HepG2 (cell line): Measurements from ENCODE around the gene EMP2. TPM values are rescaled to one million over a fixed set of nuclear protein-coding genes. Genes with fewer than 3 reads are reported as not detected.

Experiments
- MTA1 ChIP-seq: sonication (generic); formaldehyde crosslinking; IDR thresholded peaks from 2 replicates; pipeline ENCODE4 v1.4.0; 2020; ENCODE audit warnings: missing genetic modification reagents, mild to moderate bottlenecking, borderline replicate concordance
- REXO4 ChIP-seq: sonication (generic); formaldehyde crosslinking; IDR thresholded peaks from 2 replicates; pipeline ENCODE4 v1.8.0; 2022; ENCODE audit warnings: missing genetic modification reagents, mild to moderate bottlenecking, borderline replicate concordance
- ZC3H4 ChIP-seq: sonication (generic); formaldehyde crosslinking; IDR thresholded peaks from 2 replicates; pipeline ENCODE4 v1.4.0; 2020; ENCODE audit warnings: missing genetic modification reagents, borderline replicate concordance
- ZNF235 ChIP-seq: sonication (generic); formaldehyde crosslinking; IDR thresholded peaks from 2 replicates; pipeline ENCODE4 v1.8.1; 2023; ENCODE audit warnings: mild to moderate bottlenecking, missing genetic modification reagents, borderline replicate concordance
- ZNF589 ChIP-seq: sonication (generic); formaldehyde crosslinking; conservative IDR thresholded peaks from 2 replicates; pipeline ENCODE4 v1.8.0; 2022; ENCODE audit warnings: mild to moderate bottlenecking, moderate library complexity, missing genetic modification reagents
- ZNF605 ChIP-seq: sonication (generic); formaldehyde crosslinking; IDR thresholded peaks from 2 replicates; pipeline ENCODE4 v1.8.0; 2022; ENCODE audit warnings: mild to moderate bottlenecking, missing genetic modification reagents
- ZNF607 ChIP-seq: sonication (generic); formaldehyde crosslinking; IDR thresholded peaks from 2 replicates; pipeline ENCODE4 v1.5.1; 2020; ENCODE audit warnings: missing genetic modification reagents, mild to moderate bottlenecking, borderline replicate concordance
- polyA plus RNA-seq, 8 experiments: library from polyadenylated mRNA; depleted of rRNA in 3 of 8; stranded (reverse) in 7 of 8; unstranded in 1 of 8; fragments of >200 nt; fragmentation: Illumina TruSeq in 4 of 8; extraction: Trizol in 4 of 8; gene quantifications; 2 replicates each; pipeline versions ENCODE4 v1.2.1 to v1.2.3, GENCODE V29; 2011 to 2016; ENCODE audit warnings: low read depth in 4 of 8, missing spikeins in 1 of 8, mixed read lengths in 1 of 8; ENCODE audit not compliant: insufficient read depth in 1 of 8
- total RNA-seq, 5 experiments: library from RNA; depleted of rRNA; stranded (reverse); fragments of >200 nt; fragmentation: Illumina TruSeq; extraction: Trizol; gene quantifications; 2 replicates each; pipeline ENCODE4 v1.2.3, GENCODE V29; 2016; ENCODE audit warnings: low read depth in 1 of 5
- TF ChIP-seq, protein P1 (sequence below): sonication (generic); formaldehyde crosslinking; IDR thresholded peaks from 2 replicates; pipeline ENCODE4 v1.4.0; 2020; ENCODE audit warnings: mild to moderate bottlenecking, missing genetic modification reagents, borderline replicate concordance
- TF ChIP-seq, protein P2 (sequence below): sonication (generic); formaldehyde crosslinking; IDR thresholded peaks from 2 replicates; pipeline ENCODE4 v1.5.0; 2020; ENCODE audit warnings: mild to moderate bottlenecking, missing genetic modification reagents
- TF ChIP-seq, protein P3 (sequence below): IDR thresholded peaks from 2 replicates; pipeline ENCODE4 v1.6.1; 2016; ENCODE audit warnings: control low read depth
- TF ChIP-seq, protein P4 (sequence below): sonication (generic); formaldehyde crosslinking; IDR thresholded peaks from 2 replicates; pipeline ENCODE4 v1.5.0; 2020; ENCODE audit warnings: missing genetic modification reagents, mild to moderate bottlenecking, borderline replicate concordance
- TF ChIP-seq, protein P5 (sequence below): IDR thresholded peaks from 2 replicates; pipeline ENCODE4 v1.6.1; 2016; ENCODE audit warnings: low read depth
- TF ChIP-seq, protein P6 (sequence below): sonication (generic); formaldehyde crosslinking; IDR thresholded peaks from 2 replicates; pipeline ENCODE4 v1.5.0; 2020; ENCODE audit warnings: missing genetic modification reagents, mild to moderate bottlenecking, borderline replicate concordance

EMP2 gene
- total and polyA plus RNA-seq, 2 of the 13 experiments (the other 11 are each of a cell fraction or from before 2014, with no cell fraction given): 24.6 to 91.2 TPM

DNA sequence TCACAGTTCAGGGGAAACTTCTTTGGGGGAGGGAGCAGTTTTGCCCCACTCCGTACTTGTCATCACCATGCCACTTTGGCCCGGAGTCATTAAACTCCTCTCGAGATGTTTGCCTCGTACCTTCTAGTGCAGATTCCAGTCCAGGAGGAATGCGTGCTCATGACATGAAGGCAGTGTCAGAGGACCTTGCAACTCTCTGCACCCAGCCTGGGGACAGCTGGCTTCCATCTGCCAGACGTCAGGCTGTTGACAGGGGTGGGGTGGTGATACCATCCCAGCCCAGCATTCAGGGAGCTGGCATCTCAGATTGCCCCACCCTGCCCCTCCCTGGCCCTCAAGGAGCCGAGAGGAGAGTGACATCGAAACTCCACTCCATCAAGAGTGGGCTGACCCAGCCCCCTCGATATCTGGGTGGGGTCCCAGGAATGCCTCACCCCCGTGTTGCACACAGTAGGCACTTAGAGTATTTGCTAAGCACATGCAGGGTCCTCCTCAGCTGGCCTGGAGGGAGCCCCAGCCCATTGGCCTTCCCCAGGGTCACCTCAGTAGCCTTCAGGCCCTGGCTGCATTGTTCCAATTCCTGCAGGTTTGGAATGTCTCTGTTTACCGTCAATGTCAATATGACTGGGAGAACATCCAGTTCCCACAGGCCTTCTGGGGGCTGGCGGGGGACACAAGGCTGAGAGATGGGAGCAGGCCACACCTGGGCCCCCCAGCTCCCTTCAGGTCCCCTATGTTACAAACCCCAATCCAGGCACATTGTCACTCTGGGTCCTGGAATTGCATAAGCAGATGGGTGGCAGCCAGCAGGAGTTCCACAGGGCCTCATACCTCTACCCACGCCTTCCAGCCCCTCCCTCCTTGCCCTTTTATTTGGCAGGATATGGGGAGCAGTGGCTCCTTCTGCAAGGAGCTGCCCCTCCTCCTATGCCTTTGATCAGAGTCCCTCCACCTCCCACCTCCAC, 21.3 kb upstream of the EMP2 start (continued):
- TF ChIP-seq, protein P1, sequence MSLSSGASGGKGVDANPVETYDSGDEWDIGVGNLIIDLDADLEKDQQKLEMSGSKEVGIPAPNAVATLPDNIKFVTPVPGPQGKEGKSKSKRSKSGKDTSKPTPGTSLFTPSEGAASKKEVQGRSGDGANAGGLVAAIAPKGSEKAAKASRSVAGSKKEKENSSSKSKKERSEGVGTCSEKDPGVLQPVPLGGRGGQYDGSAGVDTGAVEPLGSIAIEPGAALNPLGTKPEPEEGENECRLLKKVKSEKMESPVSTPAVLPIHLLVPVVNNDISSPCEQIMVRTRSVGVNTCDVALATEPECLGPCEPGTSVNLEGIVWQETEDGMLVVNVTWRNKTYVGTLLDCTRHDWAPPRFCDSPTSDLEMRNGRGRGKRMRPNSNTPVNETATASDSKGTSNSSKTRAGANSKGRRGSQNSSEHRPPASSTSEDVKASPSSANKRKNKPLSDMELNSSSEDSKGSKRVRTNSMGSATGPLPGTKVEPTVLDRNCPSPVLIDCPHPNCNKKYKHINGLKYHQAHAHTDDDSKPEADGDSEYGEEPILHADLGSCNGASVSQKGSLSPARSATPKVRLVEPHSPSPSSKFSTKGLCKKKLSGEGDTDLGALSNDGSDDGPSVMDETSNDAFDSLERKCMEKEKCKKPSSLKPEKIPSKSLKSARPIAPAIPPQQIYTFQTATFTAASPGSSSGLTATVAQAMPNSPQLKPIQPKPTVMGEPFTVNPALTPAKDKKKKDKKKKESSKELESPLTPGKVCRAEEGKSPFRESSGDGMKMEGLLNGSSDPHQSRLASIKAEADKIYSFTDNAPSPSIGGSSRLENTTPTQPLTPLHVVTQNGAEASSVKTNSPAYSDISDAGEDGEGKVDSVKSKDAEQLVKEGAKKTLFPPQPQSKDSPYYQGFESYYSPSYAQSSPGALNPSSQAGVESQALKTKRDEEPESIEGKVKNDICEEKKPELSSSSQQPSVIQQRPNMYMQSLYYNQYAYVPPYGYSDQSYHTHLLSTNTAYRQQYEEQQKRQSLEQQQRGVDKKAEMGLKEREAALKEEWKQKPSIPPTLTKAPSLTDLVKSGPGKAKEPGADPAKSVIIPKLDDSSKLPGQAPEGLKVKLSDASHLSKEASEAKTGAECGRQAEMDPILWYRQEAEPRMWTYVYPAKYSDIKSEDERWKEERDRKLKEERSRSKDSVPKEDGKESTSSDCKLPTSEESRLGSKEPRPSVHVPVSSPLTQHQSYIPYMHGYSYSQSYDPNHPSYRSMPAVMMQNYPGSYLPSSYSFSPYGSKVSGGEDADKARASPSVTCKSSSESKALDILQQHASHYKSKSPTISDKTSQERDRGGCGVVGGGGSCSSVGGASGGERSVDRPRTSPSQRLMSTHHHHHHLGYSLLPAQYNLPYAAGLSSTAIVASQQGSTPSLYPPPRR (CRISPR knock-in tag): peak; percentile 75; the same call in 1 of the 2 replicates
- TF ChIP-seq ZNF605 (0 out of 2 replicates have a peak, but pooled peaks have one; percentile 52), ZC3H4 (no peak), REXO4 (CRISPR knock-in tag) (no peak), ZNF235 (CRISPR knock-in tag) (no peak), ZNF607 (peak; percentile 18; the same call in 1 of the 2 replicates), ZNF589 (CRISPR knock-in tag) (no peak), MTA1 (CRISPR knock-in tag) (peak; percentile 60; the same call in 1 of the 2 replicates)
- TF ChIP-seq, protein P2, sequence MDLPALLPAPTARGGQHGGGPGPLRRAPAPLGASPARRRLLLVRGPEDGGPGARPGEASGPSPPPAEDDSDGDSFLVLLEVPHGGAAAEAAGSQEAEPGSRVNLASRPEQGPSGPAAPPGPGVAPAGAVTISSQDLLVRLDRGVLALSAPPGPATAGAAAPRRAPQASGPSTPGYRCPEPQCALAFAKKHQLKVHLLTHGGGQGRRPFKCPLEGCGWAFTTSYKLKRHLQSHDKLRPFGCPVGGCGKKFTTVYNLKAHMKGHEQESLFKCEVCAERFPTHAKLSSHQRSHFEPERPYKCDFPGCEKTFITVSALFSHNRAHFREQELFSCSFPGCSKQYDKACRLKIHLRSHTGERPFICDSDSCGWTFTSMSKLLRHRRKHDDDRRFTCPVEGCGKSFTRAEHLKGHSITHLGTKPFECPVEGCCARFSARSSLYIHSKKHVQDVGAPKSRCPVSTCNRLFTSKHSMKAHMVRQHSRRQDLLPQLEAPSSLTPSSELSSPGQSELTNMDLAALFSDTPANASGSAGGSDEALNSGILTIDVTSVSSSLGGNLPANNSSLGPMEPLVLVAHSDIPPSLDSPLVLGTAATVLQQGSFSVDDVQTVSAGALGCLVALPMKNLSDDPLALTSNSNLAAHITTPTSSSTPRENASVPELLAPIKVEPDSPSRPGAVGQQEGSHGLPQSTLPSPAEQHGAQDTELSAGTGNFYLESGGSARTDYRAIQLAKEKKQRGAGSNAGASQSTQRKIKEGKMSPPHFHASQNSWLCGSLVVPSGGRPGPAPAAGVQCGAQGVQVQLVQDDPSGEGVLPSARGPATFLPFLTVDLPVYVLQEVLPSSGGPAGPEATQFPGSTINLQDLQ (CRISPR knock-in tag): no peak
- TF ChIP-seq, protein P3, sequence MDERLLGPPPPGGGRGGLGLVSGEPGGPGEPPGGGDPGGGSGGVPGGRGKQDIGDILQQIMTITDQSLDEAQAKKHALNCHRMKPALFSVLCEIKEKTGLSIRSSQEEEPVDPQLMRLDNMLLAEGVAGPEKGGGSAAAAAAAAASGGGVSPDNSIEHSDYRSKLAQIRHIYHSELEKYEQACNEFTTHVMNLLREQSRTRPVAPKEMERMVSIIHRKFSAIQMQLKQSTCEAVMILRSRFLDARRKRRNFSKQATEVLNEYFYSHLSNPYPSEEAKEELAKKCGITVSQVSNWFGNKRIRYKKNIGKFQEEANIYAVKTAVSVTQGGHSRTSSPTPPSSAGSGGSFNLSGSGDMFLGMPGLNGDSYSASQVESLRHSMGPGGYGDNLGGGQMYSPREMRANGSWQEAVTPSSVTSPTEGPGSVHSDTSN: 0 out of 2 replicates have a peak, but pooled peaks have one; percentile 7
- TF ChIP-seq, protein P4, sequence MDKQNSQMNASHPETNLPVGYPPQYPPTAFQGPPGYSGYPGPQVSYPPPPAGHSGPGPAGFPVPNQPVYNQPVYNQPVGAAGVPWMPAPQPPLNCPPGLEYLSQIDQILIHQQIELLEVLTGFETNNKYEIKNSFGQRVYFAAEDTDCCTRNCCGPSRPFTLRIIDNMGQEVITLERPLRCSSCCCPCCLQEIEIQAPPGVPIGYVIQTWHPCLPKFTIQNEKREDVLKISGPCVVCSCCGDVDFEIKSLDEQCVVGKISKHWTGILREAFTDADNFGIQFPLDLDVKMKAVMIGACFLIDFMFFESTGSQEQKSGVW: no peak
- TF ChIP-seq, protein P5, sequence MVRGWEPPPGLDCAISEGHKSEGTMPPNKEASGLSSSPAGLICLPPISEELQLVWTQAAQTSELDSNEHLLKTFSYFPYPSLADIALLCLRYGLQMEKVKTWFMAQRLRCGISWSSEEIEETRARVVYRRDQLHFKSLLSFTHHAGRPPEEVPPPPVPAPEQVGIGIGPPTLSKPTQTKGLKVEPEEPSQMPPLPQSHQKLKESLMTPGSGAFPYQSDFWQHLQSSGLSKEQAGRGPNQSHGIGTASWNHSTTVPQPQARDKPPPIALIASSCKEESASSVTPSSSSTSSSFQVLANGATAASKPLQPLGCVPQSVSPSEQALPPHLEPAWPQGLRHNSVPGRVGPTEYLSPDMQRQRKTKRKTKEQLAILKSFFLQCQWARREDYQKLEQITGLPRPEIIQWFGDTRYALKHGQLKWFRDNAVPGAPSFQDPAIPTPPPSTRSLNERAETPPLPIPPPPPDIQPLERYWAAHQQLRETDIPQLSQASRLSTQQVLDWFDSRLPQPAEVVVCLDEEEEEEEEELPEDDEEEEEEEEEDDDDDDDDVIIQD (CRISPR knock-in tag): peak; percentile 43; the same call in 1 of the 2 replicates
- TF ChIP-seq, protein P6, sequence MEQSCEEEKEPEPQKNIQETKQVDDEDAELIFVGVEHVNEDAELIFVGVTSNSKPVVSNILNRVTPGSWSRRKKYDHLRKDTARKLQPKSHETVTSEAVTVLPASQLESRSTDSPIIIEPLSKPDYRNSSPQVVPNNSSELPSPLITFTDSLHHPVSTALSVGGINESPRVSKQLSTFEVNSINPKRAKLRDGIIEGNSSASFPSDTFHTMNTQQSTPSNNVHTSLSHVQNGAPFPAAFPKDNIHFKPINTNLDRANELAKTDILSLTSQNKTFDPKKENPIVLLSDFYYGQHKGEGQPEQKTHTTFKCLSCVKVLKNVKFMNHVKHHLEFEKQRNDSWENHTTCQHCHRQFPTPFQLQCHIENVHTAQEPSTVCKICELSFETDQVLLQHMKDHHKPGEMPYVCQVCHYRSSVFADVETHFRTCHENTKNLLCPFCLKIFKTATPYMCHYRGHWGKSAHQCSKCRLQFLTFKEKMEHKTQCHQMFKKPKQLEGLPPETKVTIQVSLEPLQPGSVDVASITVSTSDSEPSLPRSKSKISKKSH (CRISPR knock-in tag): no peak
